ENCODE measurements around the gene NAP1L4.

The NAP1L4 gene

DNA sequence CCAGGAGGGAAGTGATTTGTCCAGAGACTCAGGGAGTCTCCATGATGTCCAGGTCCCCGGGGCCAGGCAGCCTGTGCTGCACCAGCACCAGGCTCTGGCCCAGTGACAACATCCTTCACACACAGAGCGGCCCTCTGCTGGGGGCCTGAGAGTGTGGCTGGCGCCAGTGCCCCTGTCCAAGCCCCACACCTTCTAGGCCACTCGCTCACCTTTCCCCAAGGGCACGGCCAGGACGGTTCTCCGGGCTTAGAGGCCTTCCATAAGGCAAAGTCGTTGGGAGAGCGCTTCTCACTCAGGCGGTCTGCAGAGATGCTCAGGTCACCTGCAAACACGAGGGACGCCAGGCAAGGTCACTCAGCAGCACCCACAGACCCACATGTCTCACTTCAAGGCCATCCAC lies 27.9 kb upstream of the NAP1L4 start:
- DNase-seq (ENCODE audit: low read depth, low spot score) = no peak
- in situ Hi-C loops (cut with HindIII; ENCODE audit: low sequenced_read_pairs) = no loop called here
- TF ChIP-seq, protein P1, sequence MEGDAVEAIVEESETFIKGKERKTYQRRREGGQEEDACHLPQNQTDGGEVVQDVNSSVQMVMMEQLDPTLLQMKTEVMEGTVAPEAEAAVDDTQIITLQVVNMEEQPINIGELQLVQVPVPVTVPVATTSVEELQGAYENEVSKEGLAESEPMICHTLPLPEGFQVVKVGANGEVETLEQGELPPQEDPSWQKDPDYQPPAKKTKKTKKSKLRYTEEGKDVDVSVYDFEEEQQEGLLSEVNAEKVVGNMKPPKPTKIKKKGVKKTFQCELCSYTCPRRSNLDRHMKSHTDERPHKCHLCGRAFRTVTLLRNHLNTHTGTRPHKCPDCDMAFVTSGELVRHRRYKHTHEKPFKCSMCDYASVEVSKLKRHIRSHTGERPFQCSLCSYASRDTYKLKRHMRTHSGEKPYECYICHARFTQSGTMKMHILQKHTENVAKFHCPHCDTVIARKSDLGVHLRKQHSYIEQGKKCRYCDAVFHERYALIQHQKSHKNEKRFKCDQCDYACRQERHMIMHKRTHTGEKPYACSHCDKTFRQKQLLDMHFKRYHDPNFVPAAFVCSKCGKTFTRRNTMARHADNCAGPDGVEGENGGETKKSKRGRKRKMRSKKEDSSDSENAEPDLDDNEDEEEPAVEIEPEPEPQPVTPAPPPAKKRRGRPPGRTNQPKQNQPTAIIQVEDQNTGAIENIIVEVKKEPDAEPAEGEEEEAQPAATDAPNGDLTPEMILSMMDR (IDR thresholded peaks at IDR 0.05; ENCODE audit: low read depth, low read length) = no peak
- H3K4me3 ChIP-seq (ENCODE audit: low read depth, low read length) = no peak overlapping the region

DNA sequence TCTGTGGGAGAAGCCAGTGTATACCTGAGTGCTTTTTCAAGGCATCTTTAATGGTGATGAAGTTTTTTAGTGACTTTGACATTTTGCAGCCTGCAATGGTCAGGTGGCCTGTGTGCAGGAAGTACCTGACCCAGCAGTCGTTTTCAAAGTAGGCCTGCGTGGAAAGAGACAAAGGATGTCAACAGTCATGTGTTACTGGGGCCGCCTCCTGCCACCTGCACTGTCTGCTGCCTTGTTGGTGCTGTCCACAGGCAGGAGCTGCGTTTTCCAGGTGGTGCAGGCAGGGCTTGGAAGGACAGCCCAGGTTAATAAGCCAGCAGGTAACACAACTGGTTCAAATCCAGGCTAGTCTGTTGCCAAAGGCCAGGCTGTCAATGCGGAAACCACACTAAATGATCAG lies 26.5 kb upstream of the NAP1L4 start:
- in situ Hi-C loops (cut with HindIII; ENCODE audit: low sequenced_read_pairs) = no loop called here
- TF ChIP-seq, protein P1 (IDR thresholded peaks at IDR 0.05; ENCODE audit: low read depth, low read length) = no peak
- no peak overlapping the region for H3K4me3 ChIP-seq (ENCODE audit: low read depth, low read length)
- DNase-seq (ENCODE audit: low read depth, low spot score) = no peak

DNA sequence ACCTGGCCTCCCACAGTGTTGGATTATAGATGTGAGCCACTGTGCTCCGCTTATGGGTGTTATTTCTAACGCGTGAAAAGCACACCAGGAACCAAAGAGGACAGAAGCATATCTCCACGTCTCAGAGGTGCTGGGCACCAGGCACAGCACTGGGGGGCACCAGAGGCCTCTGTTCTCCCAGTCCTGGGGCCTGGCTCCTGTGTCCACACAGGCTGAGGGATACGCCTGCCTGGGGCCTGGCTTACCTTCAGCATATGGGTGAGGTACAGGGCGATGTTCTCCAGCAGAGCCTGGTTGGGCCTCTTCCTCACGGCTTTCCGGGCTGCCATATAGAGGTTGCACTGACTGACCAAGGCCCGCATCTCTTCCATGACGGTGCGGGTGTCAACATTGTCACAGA lies 24.7 kb upstream of the NAP1L4 start:
- TF ChIP-seq, protein P1 (IDR thresholded peaks at IDR 0.05; ENCODE audit: low read depth, low read length) = peak; percentile 7
- no peak overlapping the region for H3K4me3 ChIP-seq (ENCODE audit: low read depth, low read length)
- in situ Hi-C loops (cut with HindIII; ENCODE audit: low sequenced_read_pairs) = no loop called here
- no peak for DNase-seq (ENCODE audit: low read depth, low spot score)

DNA sequence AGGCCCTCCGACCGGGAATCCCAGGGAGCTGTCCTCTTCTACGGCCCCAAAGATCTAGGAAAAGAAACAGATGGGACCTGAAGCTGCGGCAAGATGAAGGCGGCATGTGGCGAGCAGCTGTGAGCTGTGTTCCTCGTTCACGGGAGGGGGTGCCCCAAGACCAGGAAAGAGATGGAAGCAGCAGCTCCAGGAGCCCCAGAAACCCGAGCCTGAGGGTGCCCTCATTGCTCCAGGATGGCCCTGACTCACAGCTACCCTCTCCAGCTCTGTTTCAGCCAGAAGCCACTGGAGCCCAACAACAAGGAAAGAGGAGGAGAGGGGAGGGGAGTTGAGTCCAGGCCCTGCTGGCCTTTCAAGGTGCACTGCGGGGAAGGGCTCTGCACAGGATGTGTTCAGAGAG lies 23.7 kb upstream of the NAP1L4 start:
- no peak overlapping the region for H3K4me3 ChIP-seq (ENCODE audit: low read depth, low read length)
- TF ChIP-seq, protein P1 (IDR thresholded peaks at IDR 0.05; ENCODE audit: low read depth, low read length) = no peak
- in situ Hi-C loops (cut with HindIII; ENCODE audit: low sequenced_read_pairs) = no loop called here
- peak; percentile 56 for DNase-seq (ENCODE audit: low read depth, low spot score)

DNA sequence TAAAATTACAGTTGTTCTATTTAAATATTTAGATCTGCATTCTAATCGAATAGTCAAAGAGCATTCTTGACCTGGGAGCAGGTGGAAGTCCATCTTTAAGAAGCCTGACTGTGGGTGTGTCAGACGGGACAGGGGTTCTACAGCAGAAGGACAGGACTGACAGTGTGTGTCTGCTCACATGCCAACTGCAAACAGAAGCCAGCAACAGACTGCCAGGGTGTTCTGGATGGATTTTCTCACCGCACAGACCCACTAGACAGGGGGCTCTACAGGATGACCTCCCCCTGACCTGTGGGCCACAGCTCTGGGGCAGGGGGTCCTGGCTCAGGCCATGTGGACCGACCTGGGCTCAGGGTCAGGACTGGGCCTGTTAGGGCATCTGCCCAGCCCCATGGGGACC lies 22.8 kb upstream of the NAP1L4 start:
- in situ Hi-C loops (cut with HindIII; ENCODE audit: low sequenced_read_pairs) = no loop called here
- DNase-seq (ENCODE audit: low read depth, low spot score) = no peak
- TF ChIP-seq, protein P1 (IDR thresholded peaks at IDR 0.05; ENCODE audit: low read depth, low read length) = no peak
- H3K4me3 ChIP-seq (ENCODE audit: low read depth, low read length) = no peak overlapping the region

DNA sequence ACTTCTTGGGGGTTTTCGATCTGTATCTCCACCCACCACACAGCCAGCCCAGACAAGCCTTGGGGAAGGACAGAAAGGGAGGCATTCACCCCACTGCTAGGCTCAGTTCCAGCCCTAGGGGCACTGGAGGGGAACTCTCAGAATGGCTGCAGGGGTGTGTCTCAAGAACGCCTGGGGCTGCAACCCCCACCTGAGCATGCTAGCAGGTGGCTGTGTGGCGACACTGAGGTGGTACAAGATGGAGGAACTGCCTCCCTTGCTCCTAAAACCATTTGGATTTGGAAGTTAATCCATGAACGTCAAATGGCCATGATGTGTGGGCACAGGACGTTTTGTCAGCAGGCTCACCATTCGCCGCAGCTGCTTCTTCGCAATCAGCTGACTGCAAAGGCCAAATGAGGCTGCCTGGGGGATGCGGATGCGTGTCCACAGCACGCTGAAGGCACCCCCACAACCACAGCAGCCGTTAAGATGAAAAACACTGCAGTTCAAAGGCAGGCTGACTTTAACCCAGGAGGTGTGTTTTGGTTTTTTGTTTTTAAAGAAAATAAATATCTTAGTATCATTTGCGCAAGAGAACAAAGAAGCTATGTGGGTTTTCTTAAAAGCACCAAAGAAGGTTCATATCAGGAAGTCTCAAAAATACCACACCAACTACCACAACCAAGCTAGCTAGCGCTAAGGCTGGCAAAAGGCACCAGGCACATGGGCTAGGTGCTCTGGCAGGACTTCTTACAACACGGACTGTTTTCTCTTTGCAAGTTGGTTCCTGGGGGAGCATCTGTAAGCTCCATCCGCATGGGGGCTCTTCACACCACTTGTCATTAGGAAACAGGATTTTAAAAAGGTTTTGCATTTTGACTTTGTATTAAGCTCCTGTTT lies 22.2 kb upstream of the NAP1L4 start:
- H3K4me3 ChIP-seq (ENCODE audit: low read depth, low read length) = no peak overlapping the region
- in situ Hi-C loops (cut with HindIII; ENCODE audit: low sequenced_read_pairs) = no loop called here
- DNase-seq (ENCODE audit: low read depth, low spot score) = peak; percentile 77
- TF ChIP-seq, protein P1 (IDR thresholded peaks at IDR 0.05; ENCODE audit: low read depth, low read length) = no peak
